GM19240 (cell line): Measurements from ENCODE around the gene ORM1.

Experiments used
- DNase-seq: peaks from one replicate; pipeline ENCODE4 v3.0.0; 2011; ENCODE audit warnings: low spot score; ENCODE audit not compliant: insufficient read length

Gene ORM1

GRCh38 chr9:114342755-114343440 lies 20.0 kb downstream of the ORM1 start:
- no peak for DNase-seq

DNA sequence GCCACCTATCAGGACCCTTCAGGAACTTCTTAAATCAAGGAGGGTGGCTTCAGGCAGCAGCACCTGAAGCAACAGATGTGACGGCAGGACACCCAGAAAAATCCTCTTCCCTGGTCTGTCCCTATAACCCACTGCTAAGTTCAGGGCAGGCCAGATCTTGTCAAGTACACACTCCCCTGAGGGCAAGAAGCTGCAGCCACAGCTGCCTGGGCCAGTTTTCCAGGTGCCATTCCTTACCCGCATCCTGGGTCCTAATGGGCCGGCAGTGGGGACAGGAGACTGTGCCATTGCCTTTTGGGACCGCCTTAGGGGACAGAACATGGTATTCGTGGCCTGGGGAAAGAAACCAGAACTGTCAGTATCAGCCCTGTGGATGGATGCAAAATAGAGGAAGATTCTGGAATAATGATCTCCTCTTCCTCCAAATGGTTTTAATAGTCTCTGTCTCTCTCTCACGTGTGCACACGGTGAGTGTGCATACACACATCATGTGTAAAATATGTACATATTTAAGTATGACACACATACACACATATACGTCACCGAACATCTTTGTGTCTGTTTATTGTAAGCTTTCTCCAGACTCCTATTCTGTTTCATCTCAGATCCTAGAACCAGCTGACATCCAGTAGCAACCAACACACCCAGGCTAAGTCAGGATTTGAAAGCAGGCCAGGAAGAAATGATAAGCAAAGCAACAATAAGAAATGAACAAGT lies 20.7 kb downstream of the ORM1 start:
- DNase-seq, result no peak

DNA sequence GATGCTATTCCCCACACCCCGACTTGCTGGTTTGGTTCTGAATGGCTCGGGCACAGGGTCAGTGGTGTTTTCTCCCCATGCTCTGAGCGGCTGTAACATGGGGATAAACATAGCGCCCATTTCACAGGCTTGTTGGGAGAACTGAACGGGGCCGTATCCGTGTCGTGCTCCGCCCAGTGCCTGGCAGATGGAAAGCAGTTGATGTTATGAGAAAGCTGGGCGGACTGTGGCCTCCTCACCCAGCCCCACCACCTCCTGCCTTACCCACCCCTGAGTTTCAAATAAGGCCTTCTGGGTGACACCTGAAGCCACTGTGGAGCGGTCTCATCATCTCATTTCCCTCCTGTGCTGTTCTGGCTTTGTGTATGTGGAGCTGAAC lies 21.3 kb downstream of the ORM1 start:
- DNase-seq, result no peak

- DNase-seq, result no peak
These were observed 21.8 kb downstream of the ORM1 start for GRCh38 chr9:114344692-114345091.

GRCh38 chr9:114345493-114346065 lies 22.7 kb downstream of the ORM1 start:
- DNase-seq, result no peak

GRCh38 chr9:114346146-114346545 lies 23.2 kb downstream of the ORM1 start:
- DNase-seq, result no peak

GRCh38 chr9:114347675-114348074 lies 24.8 kb downstream of the ORM1 start:
- no peak for DNase-seq

DNA sequence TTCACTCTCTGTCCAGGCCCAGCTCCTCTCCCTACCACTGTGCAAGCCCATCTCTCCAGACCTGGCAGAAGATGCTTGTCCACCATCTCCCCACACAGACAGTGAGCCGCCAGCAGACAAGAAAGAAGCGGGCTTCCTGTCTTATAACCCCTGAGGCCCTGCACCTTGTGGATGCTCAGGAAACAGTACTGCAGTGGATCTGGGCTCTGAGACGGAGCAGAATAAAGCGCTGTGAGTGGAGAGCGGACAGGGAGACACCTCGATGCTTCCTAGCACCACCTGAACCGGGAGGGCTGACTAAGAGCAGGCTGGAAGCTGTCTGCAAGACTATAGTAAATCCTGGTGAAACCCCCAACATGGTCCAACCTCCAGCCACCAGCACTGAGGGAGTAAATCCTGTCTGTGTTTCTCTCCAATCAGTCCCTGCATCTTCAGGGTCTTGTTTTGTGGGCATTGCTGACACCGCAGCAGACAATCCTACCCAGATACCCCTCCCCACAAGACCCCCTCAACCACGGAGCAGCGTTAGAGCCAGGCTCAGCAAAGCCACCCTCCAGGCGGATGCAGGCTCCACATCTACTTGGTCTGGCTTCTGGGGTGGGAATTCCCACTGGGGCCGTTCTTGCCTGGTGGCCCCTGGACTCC lies 25.5 kb downstream of the ORM1 start:
- no peak for DNase-seq

GRCh38 chr9:114348906-114349482 lies 26.1 kb downstream of the ORM1 start:
- peak; percentile 64 for DNase-seq

DNA sequence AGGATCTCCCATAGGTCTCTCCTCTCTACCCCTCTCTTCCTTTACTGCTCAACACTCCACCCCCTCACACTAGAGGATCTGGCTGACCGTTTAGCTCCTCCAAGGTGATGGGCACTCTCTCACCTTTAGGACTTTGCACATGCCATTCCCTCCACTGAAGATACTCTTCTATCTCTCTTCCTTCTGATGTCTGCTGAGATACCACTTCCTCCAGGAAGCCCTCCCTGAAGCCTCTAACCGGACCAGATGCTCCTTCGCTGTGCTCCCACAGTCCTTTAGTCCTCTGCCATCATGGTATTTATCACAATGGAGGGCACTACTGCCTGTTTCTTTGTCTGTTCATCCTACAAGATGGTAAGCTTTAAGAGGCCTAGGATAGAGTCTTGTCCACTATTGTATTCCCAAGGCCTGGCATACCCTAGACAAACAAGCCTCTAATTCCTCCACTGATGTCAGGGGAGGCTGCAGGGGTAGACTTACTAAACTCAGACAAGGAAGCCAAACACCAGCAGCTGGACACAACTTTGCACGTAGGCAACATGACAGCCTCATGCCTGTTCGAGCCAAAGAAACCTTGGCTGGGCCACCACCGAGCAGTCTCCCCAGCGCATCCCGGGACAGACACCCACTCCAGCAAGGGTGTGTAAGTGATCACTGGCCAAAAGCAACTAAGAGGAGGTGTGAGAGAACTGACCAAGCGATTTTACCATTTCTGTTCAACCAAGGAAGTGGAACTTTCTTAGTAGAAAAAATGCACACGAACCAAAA lies 27.0 kb downstream of the ORM1 start:
- no peak for DNase-seq

GRCh38 chr9:114350636-114351401 lies 27.9 kb downstream of the ORM1 start:
- DNase-seq, result no peak

- no peak for DNase-seq
These were observed 29.0 kb downstream of the ORM1 start for GRCh38 chr9:114351932-114352331.

GRCh38 chr9:114355821-114356220 lies 32.9 kb downstream of the ORM1 start:
- no peak for DNase-seq

DNA sequence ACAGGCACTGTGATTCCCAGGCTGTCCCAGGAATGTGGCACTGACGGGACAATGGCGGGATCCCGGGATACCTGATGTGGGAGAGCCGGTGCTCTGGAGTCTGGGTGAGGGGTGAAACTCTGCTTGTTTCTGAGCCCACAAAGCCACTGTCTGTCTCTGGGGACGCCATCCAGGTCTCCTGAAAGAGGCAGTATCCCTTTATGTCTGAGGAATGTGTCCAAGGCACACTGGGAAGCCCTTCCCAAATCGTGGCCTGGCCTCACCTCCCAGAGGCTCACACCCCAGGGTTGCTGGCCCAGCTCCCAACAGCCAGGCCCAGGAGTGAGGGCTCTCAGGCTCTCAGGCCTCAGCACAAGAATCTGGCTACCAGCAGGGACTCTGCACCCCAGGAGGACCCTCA lies 33.9 kb downstream of the ORM1 start:
- no peak for DNase-seq

- DNase-seq, result no peak
These were observed 34.5 kb downstream of the ORM1 start for GRCh38 chr9:114357360-114357759.

GRCh38 chr9:114357911-114358328 lies 35.0 kb downstream of the ORM1 start:
- no peak for DNase-seq

DNA sequence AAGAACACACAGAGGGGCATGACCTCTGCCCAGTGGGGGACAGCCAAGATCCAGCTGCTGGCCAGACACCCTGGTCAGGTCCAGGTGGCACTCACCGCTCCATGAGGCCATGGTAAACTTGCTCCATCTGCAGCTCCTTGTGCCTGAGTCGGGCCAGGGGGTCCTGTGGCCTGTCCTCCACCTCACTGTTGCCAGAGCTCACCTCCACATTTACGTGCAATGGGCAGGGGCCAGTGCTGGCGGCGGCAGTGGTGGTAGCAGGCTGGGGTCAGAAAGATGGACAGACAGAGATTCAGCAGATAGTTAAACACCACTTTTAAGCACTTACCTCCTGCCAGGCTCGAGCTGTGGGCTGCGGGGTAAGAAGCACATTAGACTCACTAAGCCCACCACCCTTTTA lies 36.9 kb downstream of the ORM1 start:
- no peak for DNase-seq

DNA sequence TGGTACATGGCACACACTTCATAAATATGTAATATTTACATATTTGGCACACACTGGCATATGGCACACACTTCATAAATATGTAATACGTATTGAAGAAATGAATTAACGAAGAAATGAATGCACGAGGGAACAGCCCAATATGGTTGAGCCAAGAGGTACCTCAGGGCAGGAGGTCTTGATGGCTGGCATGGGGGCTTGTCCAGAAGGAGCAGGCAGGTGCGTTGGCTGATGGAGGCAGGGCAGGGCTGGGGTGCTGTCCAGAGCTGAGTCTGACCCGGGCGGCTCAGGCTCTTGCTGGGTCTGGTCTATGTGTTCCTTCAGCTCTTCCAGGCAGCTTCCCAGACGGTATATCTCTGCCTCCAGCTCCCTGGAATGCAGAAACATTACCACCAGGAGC lies 38.6 kb downstream of the ORM1 start:
- DNase-seq, result no peak

GRCh38 chr9:114362394-114362793 lies 39.5 kb downstream of the ORM1 start:
- DNase-seq, result no peak

DNA sequence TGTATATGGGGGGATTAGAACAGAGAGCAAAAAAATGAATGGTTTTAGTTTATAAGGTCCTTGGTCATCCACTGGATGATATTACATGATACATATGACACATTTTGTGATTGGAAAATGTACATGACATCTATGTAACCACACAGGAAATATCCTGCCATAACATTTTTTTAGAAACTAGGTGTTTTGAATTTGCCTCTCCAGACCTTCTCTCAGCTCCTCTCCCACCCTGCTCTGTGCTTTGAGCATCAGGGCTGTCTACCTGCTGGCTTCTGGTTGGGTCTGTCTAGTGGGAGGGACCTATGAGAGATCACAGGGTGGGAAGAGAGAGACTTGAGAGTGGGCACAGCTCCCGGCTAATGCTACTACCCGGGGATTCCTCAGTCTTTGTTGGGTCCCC lies 40.5 kb downstream of the ORM1 start:
- no peak for DNase-seq
